Suppressor macrophage treated with lipopolysaccharide for 4 hours (primary cell): ENCODE measurements around the gene N4BP2L1.
A peak's percentile ranks its signal among the peaks of the same experiment; 100 is the strongest.

Experiments used
- DNase-seq: peaks from one replicate; pipeline ENCODE4 v3.0.0-alpha.2; 2020

Gene N4BP2L1

DNA sequence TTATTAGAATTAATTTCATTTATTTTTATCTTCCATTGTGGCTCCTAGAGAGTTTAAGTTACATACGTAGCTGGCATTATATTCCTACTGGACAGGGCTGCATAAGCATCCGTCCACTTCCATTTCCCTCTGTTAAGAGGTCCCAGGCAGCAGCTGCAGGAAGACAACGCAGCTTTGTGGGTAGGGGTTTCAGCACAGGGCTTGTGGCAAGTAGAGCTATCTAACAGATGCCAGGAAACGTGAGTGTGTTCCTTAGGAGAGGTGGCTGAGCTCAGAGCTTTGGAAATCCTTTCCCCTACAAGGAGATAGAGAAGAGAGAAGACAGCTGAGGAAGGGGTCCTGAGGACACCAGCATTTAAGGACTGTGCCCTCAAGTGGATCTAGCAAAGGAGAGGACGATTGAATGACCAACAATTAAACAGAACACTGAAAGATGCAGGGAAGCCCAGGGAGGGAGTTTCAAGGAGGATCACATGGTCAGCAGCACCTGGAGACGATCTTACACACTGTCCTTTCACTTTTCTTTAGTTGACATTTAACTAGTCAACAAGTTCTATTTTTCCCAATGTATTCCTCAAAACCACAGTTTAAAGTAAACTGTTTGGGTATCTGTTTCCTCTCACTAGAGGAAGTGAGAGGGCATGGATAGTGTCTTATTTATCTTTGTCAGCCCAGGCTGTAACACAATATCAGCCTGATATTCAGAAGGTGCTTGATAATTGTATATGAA, 2.3 kb upstream of the N4BP2L1 start:
- peak; percentile 41 for DNase-seq

DNA sequence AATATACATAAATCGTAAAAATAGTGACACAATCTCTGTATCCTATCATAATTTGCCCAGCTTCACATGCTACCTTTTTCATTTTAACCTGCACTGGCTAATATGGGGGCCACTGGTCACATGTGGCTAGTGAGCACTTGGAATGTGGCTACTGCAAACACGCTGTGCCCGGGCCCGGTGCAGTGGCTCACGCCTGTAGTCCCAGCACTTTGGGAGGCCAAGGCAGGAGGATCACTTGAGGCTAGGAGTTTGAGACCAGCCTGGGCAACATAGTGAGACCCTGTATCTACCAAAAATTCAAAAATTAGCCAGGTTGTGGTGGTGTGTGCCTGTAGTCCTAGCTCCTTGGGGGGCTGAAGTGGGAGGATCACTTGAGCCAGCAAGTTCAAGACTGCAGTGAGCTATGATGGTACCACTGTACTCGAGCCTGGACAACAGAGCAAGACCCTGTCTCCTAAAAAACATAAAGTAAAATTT, 1.5 kb upstream of the N4BP2L1 start:
- DNase-seq, result no peak

DNA sequence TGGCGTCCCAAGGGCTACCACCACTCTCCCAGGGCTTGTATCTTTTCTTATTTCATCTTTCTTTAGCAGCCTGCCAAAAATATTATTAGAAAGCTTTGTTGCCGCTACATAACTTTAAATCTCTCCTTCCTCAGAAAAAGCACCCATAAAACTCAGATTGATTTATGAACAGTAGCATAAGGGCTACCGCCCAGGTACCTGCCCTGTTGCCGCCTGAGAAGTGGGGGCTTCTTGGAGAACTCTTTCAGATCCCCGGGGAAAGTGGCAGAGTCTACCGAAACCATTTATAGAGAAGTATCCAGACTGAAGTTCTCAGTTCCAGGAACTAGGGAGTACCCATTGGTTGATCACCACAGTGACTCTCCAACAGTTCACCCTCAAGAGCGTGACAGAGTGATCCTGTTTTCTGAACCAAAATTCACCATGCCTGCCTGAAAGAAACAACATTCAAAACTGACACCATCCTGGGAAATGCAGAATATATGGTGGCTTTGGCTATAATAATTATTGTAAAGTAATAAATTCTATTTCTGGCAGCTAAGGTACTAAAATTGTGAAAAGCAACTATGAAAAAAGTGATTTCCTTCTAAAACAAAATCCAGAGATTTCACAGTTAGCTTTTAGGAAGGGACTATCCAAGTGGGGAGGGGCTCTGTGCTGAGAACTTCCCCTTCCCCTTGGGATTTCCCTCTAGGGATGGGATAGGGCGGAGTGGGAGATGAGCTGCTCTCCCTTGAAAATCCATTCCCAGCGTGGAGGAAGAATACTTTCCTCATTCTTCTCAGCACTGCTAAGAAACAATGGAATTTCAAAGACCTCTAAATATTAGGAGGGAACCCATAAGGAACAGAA, 877 bp upstream of the N4BP2L1 start:
- DNase-seq, result peak; percentile 93

DNA sequence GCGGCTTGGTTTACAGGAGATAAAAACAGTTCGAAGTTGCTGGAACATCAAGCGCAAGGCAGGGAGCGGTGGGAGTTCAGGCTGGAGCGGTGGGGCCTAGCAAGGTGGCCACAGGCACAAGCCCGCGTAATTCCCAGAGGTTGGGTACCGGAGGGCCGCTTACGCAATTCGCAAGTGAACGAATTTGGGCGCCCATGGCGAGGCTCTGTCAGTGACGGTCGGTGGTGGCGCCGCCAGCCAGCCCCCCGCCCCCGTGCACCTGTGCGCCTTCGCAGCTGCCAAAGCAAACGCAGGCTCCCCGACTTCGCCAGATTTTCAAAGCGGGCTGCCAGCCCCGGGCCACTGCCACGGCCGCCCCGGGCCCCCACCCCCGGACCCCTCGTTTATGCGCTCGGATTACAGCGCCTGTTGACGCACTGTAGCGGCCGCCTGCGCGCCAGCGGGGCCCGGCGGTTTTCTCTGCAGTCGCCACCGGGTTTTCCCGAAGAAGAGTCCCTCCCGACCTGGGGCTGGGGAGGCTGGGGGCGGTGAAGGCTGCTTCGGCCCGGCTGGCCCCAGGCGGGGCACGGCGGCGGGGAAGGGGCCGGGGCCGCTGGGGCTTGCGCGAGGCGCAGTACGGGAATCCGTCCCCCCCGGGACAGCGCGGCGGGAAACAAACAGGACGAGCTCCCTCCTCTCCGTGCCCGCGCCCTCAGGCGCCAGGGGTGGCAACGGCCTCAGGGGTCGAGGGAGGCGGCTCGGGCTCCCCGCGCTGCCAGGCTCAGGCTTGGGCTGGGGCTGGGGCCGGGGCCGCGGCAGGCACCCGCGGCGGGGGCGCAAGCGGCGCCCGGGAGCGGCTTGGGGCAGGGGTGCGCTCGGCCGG, 709 bp downstream of the N4BP2L1 start:
- DNase-seq, result peak; percentile 61

DNA sequence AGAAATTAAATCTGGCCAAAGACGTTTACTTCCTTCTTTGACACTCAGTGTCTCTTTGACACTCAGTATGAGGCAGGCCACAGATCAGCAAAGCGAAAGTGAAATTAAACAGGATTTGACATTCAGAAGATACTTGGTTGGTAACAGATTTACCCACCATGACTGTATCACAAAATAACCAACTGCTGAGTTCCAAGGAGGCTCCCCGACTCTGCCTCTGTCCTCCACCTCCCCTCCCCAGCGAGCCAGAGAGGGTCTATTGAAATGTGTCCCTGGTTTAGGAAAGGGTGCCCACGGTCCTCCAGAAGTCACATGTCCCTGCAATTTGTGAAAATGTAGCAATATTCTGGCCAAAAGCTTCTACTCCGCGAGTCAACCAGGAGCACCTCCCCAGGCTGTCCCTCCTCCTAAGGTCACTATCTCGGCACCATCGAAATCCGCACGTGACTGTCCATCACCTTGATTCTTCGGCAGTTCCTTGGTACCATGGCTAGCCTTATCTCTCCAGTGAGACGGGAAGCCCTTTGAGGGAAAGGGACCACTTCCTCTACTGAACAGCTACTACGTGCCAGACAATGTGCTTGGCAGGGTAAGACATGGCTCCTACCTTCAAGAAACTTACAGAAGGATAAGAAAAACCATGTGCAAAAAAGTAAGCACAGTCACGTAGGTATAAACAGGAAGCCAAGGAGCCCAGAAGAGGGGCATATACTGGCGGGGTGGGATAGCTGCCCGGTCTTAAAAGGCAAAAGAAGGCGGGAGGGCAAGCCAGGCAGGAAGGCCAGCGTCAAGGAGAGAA, 1.5 kb downstream of the N4BP2L1 start:
- DNase-seq, result peak; percentile 93

DNA sequence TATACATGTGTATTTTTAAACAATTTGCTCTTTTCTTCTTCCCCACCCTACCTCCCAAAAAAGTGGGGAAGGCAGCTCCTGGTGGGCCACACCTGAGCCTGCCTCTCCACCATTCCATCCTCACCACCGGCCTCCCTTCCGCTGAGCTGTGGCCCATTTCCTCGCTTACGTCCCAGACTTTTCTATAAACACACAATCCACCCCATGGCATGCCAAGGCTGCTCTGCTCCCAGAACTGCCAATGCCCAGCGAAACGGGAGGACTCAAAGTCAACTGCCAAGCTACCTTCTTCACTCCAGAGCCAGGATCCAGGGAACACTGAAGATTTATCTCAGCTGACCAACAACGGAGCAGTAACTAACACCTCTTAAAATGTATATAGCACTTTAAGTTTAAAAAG, 2.8 kb downstream of the N4BP2L1 start:
- DNase-seq, result no peak

DNA sequence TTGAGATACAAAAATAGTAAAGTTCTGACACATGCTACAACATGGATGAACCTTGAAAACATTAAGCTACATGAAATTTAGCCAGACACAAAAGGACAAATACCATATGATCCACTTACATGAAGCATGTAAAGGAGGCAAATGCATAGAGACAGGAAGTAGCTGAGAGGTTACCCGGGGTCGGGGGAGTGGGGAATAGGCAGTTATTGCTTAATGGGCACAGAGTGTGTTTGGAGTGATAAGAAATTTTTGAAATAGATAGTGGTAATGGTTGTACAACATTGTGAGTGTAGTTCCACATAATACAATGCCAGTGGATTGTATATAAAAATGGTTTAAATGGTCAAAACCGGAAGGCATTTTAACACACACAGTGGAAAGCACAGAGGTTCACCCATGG, 4.3 kb downstream of the N4BP2L1 start:
- DNase-seq, result no peak

DNA sequence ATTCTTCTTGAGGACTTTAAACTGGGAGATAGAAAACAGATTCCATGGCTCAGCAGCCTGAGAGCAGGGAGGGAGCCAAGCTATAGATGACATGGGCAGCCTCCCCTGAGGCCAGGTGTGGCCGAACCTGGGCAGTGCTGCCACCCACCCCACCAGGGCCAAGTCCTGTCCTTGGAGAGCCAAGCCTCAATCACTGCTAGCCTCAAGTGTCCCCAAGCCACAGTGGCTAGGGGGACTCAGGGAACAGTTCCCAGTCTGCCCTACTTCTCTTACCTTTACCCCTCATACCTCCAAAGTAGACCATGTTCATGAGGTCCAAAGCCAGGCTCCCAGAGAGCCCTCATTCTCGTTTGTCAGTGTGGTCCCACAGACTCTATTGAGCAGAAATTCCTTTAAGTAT, 8.1 kb downstream of the N4BP2L1 start:
- DNase-seq, result no peak

DNA sequence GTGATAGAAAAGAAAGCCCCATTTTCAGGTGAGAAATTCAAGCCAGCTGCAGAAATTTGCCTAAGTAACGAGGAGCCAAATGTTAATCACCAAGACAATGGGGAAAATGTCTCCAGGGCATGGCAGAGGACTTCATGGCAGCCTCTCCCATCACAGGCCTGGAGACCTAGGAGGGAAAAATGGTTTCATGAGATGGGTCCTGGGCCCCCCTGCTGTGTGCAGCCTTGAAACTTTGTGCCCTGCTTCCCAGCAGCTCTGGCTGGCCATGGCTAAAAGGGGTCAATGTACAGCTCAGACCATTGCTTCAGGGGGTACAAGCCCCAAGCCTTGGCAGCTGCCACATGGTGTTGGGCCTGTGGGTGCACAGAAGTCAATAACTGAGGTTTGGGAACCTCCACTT, 9.9 kb downstream of the N4BP2L1 start:
- DNase-seq, result no peak

DNA sequence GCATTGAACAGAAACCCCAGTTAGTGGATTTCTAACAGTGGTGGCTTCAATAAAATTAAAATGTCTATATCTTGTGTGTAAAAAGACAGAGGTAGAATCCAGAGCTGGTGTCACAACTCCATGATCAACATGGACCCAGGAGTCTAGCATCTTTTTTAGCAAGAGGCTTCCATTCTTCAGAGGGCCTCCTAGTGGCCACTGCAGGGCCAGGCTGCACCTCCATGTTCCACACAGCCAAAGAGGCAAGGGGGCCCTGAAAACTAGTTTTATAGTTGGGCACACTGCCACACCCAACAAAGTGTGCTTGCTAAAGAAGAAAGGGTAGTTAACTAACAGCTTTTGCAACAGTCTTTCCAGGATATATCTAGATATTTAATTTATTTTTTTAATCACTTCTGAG, 12.9 kb downstream of the N4BP2L1 start:
- no peak for DNase-seq

DNA sequence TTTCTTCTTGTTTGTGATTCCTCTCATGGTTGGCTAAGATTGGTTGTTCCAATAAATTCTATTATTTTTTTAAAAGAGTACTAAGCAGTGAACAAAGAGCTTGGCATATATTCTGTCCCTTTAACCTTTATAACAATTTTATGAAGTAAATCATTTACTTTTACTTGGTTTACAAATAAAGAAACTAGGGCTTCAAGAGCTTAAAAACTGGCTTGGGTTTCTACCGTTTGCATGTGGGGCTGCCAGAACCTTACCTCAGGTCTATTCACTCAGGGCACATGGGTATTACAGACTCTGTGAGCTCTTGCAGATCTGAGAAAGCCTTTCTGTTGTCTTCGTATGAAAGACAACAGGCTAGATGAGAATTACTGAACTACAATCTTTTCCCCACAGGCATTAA, 13.3 kb downstream of the N4BP2L1 start:
- no peak for DNase-seq

DNA sequence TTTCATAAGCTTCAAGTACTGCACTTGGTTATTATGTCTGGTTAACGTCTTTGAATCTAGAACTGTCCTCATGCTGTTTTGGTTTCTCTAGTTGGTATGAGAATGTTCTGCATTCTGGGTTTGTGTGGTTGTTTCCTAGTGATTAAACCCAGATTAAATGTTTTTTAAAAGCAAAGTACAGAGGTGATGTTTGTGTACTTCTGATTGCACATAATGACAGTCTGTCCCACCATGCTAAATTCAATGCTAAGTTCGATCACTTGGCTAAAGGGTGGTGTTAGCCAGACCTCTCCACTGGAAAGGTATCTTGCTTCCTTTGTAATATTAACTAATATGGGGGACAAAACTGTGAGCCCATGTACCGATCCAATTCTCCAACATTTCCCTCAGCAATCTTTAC, 14.6 kb downstream of the N4BP2L1 start:
- no peak for DNase-seq

DNA sequence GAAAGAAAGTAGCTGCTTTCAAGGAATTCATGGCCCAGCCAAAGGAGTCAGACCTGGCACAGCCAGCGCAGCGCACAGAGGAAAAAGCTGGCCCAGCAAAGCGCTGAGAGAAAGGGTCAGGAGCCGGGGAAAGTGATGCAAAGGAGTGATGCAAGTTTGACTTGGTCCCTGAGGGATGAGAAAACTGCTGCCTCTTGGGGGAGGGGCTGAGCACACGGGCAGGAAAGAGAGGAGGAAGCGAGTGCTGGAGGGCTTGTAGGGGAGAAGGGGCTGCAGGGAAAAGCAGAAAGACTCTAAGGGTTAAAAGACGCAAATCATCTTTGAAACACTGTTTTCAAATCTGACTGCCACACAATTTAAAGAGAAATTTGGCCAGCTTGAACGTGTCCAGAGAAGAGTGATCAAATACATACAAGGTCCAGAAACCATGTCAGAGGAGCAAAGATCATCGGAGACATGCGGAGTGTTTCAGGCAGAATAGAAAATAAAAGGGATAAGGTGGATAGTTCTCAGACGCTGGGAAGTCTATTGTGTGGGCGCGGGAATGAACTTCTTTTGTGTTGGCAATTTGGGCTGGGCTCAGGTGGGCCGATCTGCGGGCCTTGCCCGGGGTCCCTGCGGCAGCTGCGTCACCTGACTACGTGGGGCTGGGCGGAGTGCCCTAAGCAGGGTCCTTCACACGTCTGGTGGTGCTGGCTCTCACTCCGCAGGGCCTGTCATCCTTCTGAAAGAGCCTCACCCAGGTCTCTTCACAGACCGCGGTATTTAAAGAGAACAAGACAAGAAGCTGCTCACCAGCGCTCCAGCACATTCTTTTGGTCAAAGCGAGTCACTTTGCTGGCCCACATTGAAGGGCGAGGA, 18.1 kb downstream of the N4BP2L1 start:
- DNase-seq, result no peak

DNA sequence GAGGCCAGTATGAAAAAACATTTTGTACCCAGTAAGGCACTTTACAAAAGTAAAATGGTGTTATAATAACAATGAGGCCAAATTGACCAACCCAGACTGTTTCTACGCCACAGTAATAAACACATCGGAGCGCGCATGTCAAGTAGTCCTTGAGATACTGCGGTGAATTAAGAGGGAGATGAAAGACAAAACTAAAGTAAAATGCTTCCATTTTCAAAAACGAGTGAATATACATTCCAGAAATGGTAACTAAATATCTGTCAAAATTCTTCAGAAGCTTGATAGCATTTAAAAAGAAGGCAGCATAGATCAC, 19.0 kb downstream of the N4BP2L1 start:
- DNase-seq, result no peak

DNA sequence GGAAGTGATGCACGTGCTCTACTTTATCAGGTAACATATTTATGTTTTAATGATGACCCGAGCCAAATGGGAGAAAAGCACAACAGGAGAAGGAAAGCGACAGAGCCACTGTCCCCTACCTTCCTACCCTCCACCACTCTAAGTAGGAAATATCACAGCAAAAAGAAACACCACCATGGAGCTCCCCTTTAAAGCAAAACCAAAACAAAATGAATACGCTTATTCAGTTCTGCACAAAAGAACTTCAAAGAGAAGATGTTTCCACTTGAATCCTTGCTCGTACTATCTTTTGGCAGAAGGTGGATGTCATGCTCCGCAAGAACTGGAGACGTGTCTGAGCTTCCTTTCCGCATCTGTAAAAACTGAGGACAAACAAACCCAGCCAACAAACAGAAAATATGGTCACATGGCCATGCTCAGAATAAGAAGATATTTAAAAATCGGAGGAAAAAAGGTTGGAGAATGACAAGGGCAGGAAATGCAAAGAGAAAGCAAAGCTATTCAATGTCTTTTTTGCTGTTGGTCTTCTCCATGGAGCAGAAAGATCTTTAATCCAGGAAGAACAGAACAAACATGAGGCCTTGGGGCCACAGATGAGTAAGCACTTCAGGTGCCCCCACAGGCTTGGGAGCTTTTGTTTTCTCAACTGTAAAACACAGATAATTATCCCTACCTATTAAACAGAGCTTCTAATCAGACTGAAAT, 19.5 kb downstream of the N4BP2L1 start:
- DNase-seq, result no peak

DNA sequence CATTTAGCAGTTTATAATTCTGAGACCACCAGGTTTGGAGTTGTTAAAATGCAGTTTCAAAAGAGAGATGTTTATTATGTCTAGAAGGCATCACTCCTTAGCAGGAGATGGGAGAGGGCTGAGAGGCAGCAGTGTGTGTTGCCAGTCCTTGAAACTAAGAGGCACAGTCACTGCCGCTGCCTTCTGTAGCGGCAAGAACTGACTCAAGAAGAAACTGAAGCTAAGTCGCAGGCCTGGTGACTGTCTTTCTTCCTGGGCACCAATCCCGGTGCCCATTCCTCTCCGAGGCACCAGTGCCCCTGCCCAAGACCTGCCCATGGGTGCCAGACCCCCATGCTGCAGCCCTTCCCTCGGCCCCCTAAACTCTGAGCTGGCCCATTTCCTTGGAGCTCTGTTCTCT, 20.1 kb downstream of the N4BP2L1 start:
- no peak for DNase-seq

DNA sequence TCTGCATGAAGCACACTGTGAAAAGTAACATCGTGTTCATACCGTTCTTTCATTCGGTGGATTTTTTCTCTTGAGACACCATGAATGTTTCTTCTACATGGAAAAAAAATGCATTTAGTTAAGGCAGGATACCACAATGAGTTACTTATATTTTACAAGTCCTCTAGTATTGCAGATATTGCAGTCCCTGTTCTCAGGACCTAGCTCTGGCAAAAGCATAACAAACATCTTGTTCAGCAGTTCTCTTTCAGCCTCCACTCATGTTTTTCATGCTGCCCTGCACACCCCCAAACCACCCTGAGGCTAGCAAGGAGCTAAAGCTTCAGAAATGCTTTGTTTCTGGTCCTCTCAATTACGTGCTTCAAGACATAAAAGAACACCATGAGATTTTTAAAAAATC, 24.8 kb downstream of the N4BP2L1 start:
- no peak for DNase-seq

DNA sequence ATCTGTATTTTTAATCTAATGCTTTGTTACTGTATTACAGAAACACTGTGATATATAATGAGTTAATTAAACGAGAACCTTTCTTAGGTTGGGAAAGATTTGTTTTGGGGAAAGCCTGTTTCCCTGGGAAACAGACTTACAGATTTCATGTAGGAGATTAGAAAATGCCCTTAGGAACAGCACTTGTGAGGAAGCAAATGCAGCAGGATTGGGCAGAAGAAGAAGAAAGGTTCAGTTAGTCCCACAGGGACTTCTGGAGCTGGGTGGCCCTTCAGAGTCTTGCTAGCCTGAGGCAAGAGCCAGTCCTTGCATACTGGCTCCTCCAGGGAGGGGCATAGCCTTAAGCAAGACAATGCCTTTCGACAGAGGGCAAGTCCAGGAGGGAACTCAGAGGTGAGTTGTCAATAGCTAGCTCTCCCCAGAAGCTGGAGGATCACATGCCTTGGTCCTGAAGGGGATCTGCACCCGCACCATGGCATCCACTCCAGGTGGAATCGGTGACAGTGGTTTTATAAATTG, 36.8 kb downstream of the N4BP2L1 start:
- no peak for DNase-seq

DNA sequence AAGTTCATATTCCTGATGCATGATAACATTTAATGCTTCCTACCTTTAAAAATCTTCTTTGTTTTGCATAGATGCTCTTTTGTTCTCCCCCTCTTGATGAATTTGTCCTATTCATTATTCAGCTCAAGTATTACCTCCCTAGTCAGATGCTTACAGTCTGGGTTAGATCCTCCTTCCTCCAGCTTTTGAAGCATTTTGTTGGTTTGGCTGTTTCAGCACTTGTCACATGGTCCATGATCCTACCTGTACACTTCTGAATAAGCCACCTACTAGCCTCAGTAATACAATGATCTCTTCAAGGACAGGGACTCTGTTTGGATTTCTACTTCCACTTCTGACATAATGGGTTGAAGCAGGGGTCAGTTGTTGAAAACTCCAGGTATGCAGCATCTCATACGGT, 37.4 kb downstream of the N4BP2L1 start:
- no peak for DNase-seq

DNA sequence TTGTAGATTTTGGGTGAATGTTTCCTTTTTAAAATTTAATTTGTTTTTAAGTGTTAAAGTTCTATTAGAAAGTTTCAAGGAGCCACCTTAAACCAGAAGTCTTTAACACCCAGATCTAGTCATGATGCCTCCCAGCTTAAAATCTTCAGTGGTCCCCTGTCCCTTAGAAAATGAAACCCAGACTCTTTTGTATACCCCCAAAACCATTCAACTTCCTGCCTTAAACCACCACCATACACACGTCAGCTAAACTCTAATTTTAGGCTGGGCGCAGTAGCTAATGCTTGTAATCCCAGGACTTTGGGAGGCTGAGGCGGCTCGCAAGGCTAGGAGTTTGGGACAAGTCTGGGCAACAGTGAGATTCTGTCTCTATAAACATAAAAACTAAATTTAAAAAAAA, 37.9 kb downstream of the N4BP2L1 start:
- no peak for DNase-seq

DNA sequence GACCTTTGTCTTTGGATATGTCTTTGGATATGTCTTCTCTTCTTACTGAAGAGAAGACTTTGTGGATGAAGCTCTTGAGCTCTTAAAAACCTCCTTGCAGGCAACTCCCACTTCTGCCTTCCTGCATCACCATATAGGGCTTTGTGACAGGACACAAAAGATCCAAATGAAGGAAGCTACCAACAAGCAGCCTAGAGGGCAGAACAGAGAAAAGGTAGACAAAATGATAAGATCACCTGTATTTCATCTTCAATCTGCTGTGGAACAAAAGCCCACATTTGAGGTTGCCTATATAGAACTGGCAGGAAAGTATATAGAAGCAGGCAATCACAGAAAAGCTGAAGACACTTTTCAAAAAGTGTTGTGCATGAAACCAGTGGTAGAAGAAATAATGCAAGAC, 42.5 kb downstream of the N4BP2L1 start:
- no peak for DNase-seq
